WTC11 (cell line): Measurements from ENCODE around the gene FAM89B. TPM values are rescaled to one million over a fixed set of nuclear protein-coding genes. Genes with fewer than 3 reads are reported as not detected.

Source experiments
- ATAC-seq: fragments of 200-7000 bp; cut with Tn5 transposase; 2 replicates; pipeline ENCODE4 v1.10.0; 2021; ENCODE audit warnings: mild to moderate bottlenecking, moderate library complexity
- CTCF ChIA-PET: fragments of 300-600 bp; sonication (Branson Sonifier 250); formaldehyde crosslinking; loops from one replicate; lab custom pipeline; 2021; ENCODE audit warnings: antibody characterized with exemption; lab: Charles Lee
- POLR2A ChIA-PET: fragments of 350-600 bp; sonication (Branson Sonifier 250); formaldehyde crosslinking; loops from one replicate; lab custom pipeline; 2021; ENCODE audit warnings: antibody characterized with exemption; lab: Charles Lee
- DNase-seq: peaks from one replicate; pipeline ENCODE4 v3.0.0; 2021; ENCODE audit warnings: low spot score
- H3K27ac Mint-ChIP-seq: 2 replicates; pipeline ENCODE4 v1.8.0; 2021; ENCODE audit warnings: mixed read lengths
- H3K27me3 Mint-ChIP-seq: 2 replicates; pipeline ENCODE4 v1.8.0; 2021; ENCODE audit warnings: low read depth, mild to moderate bottlenecking, moderate library complexity, mixed read lengths
- H3K36me3 Mint-ChIP-seq: 2 replicates; pipeline ENCODE4 v1.8.0; 2021; ENCODE audit warnings: mixed read lengths
- H3K4me1 Mint-ChIP-seq: 2 replicates; pipeline ENCODE4 v1.8.0; 2022; ENCODE audit warnings: mixed read lengths
- H3K4me3 Mint-ChIP-seq: 2 replicates; pipeline ENCODE4 v1.8.0; 2021; ENCODE audit warnings: mild to moderate bottlenecking, moderate library complexity, mixed read lengths
- H3K9me3 Mint-ChIP-seq: 2 replicates; pipeline ENCODE4 v1.8.0; 2021; ENCODE audit warnings: mixed read lengths
- ARID4B ChIP-seq: sonication (generic); formaldehyde crosslinking; IDR thresholded peaks from 2 replicates; pipeline ENCODE4 v1.8.0; 2023; ENCODE audit warnings: missing genetic modification reagents, mild to moderate bottlenecking, borderline replicate concordance
- ATF2 ChIP-seq: sonication (generic); formaldehyde crosslinking; IDR thresholded peaks from 2 replicates; pipeline ENCODE4 v1.8.1; 2022; ENCODE audit warnings: low read depth, missing genetic modification reagents, borderline replicate concordance
- E2F4 ChIP-seq: sonication (generic); formaldehyde crosslinking; IDR thresholded peaks from 2 replicates; pipeline ENCODE4 v1.8.1; 2022; ENCODE audit warnings: low read depth, mild to moderate bottlenecking, moderate library complexity, missing genetic modification reagents, borderline replicate concordance
- FOXJ3 ChIP-seq: sonication (generic); formaldehyde crosslinking; IDR thresholded peaks from 2 replicates; pipeline ENCODE4 v1.9.0; 2021; ENCODE audit warnings: missing genetic modification reagents, mild to moderate bottlenecking, borderline replicate concordance
- GTF2I ChIP-seq: fragments of 250-450 bp; sonication (Bioruptor Pico); conservative IDR thresholded peaks from 2 replicates; pipeline ENCODE4 v1.4.0; 2021; ENCODE audit warnings: mild to moderate bottlenecking
- NFYB ChIP-seq: sonication (generic); formaldehyde crosslinking; conservative IDR thresholded peaks from 2 replicates; pipeline ENCODE4 v1.8.0; 2022; ENCODE audit warnings: low read depth, missing genetic modification reagents
- NR2C2 ChIP-seq: sonication (generic); formaldehyde crosslinking; IDR thresholded peaks from 2 replicates; pipeline ENCODE4 v1.8.0; 2022; ENCODE audit warnings: mild to moderate bottlenecking, missing genetic modification reagents
- OVOL2 ChIP-seq: fragments of 250-450 bp; sonication (Bioruptor Pico); IDR thresholded peaks from 2 replicates; pipeline ENCODE4 v1.9.0; 2021; ENCODE audit warnings: mild to moderate bottlenecking, borderline replicate concordance
- PRRX2 ChIP-seq: fragments of 250-450 bp; sonication (Bioruptor Pico); IDR thresholded peaks from 2 replicates; pipeline ENCODE4 v1.8.0; 2021; ENCODE audit warnings: mild to moderate bottlenecking
- SOX15 ChIP-seq: fragments of 250-450 bp; sonication (Bioruptor Pico); IDR thresholded peaks from 2 replicates; pipeline ENCODE4 v1.9.0; 2021; ENCODE audit warnings: mild to moderate bottlenecking
- TEAD4 ChIP-seq: sonication (generic); formaldehyde crosslinking; IDR thresholded peaks from 2 replicates; pipeline ENCODE4 v1.8.0; 2022; ENCODE audit warnings: mild to moderate bottlenecking, missing genetic modification reagents
- TP53 ChIP-seq: sonication (generic); formaldehyde crosslinking; IDR thresholded peaks from 2 replicates; pipeline ENCODE4 v1.8.1; 2023; ENCODE audit warnings: mild to moderate bottlenecking, missing genetic modification reagents
- ZMAT4 ChIP-seq: fragments of 250-450 bp; sonication (Bioruptor Pico); IDR thresholded peaks from 2 replicates; pipeline ENCODE4 v1.9.0; 2021; ENCODE audit warnings: mild to moderate bottlenecking
- ZNF263 ChIP-seq: sonication (generic); formaldehyde crosslinking; IDR thresholded peaks from 2 replicates; pipeline ENCODE4 v1.8.1; 2022; ENCODE audit warnings: low read depth, mild to moderate bottlenecking, moderate library complexity, missing genetic modification reagents
- ZNF281 ChIP-seq: sonication (generic); formaldehyde crosslinking; IDR thresholded peaks from 2 replicates; pipeline ENCODE4 v1.8.0; 2023; ENCODE audit warnings: mild to moderate bottlenecking, missing genetic modification reagents
- ZNF423 ChIP-seq: fragments of 250-450 bp; sonication (Bioruptor Pico); IDR thresholded peaks from 2 replicates; pipeline ENCODE4 v2.1.2; 2022; ENCODE audit warnings: mild to moderate bottlenecking, moderate library complexity
- total RNA-seq: library from RNA; stranded (reverse); gene quantifications from 3 replicates; pipeline ENCODE4 v1.2.3, GENCODE V29; 2021
- TF ChIP-seq, protein P1 (sequence below): sonication (generic); formaldehyde crosslinking; IDR thresholded peaks from 2 replicates; pipeline ENCODE4 v1.8.1; 2023; ENCODE audit warnings: mild to moderate bottlenecking, missing genetic modification reagents, moderate library complexity

The FAM89B gene
- total RNA-seq, 1 experiment from 2014 or later = 13.3 TPM

- CTCF ChIA-PET = interaction anchor here (0.6 to 10.3 kb wide), 55 partner anchors 8 to 911 kb away, joined by 3 to 271 read pairs (median 5); partner anchors contain the start of genes CDC42EP2, DPF2, EHBP1L1 and FAM89B
- Mint-ChIP-seq H3K36me3 (no peaks in the 10 kb centered on the region), H3K27me3 (peaks cover 68% of the 10 kb centered on the region), H3K9me3 (no peaks in the 10 kb centered on the region), H3K4me1 (peaks cover 10% of the 10 kb centered on the region), H3K4me3 (peak overlapping the region; percentile 68), H3K27ac (no peak overlapping the region)
- ATAC-seq (peak; percentile 35), DNase-seq (no peak)
- TF ChIP-seq TP53 (CRISPR knock-in tag) (0 out of 2 replicates have a peak, but pooled peaks have one; percentile 50), ZNF281 (CRISPR knock-in tag) (no peak)
- POLR2A ChIA-PET = interaction anchor here (0.6 to 2.1 kb wide), 13 partner anchors 11 to 1262 kb away, joined by 3 to 10 read pairs (median 4); partner anchors contain the start of genes FAM89B, MALAT1 and ZNRD2
Measured at GRCh38 chr11:65541093-65541982, 31.0 kb upstream of the FAM89B start.

GRCh38 chr11:65542738-65543390, 29.5 kb upstream of the FAM89B start:
- peaks cover 79% of the 10 kb centered on the region for H3K27me3 Mint-ChIP-seq
- POLR2A ChIA-PET = no interaction called here
- ATAC-seq (no peak), DNase-seq (no peak)
- H3K4me1 Mint-ChIP-seq = peaks cover 13% of the 10 kb centered on the region
- no peak overlapping the region for H3K27ac Mint-ChIP-seq
- CTCF ChIA-PET = interaction anchor here (0.7 to 10.3 kb wide), 4 partner anchors 10 to 165 kb away, joined by 3 to 271 read pairs (median 220); partner anchors contain the start of genes FAM89B, KCNK7 and ZNRD2
- no peaks in the 10 kb centered on the region for H3K36me3 Mint-ChIP-seq
- no peaks in the 10 kb centered on the region for H3K9me3 Mint-ChIP-seq
- H3K4me3 Mint-ChIP-seq = no peak overlapping the region
- TF ChIP-seq SOX15 (CRISPR knock-in tag) (no peak), ZNF281 (CRISPR knock-in tag) (no peak), E2F4 (CRISPR knock-in tag) (no peak), TEAD4 (CRISPR knock-in tag) (no peak), OVOL2 (CRISPR knock-in tag) (no peak), PRRX2 (no peak), NFYB (CRISPR knock-in tag) (no peak), ZMAT4 (CRISPR knock-in tag) (no peak), ZNF423 (CRISPR knock-in tag) (no peak), ZNF263 (CRISPR knock-in tag) (no peak), ATF2 (CRISPR knock-in tag) (no peak), ARID4B (CRISPR knock-in tag) (no peak), GTF2I (CRISPR knock-in tag) (no peak), FOXJ3 (CRISPR knock-in tag) (no peak), NR2C2 (CRISPR knock-in tag) (no peak), TP53 (CRISPR knock-in tag) (no peak)
- TF ChIP-seq, protein P1, sequence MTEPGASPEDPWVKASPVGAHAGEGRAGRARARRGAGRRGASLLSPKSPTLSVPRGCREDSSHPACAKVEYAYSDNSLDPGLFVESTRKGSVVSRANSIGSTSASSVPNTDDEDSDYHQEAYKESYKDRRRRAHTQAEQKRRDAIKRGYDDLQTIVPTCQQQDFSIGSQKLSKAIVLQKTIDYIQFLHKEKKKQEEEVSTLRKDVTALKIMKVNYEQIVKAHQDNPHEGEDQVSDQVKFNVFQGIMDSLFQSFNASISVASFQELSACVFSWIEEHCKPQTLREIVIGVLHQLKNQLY = no peak
